ENCODE measurements around the gene HMX2. TPM values are rescaled to one million over a fixed set of nuclear protein-coding genes. Genes with fewer than 3 reads are reported as not detected.

Gene HMX2
- polyA plus RNA-seq, 1 donor from 2014 or later, result not detected

DNA sequence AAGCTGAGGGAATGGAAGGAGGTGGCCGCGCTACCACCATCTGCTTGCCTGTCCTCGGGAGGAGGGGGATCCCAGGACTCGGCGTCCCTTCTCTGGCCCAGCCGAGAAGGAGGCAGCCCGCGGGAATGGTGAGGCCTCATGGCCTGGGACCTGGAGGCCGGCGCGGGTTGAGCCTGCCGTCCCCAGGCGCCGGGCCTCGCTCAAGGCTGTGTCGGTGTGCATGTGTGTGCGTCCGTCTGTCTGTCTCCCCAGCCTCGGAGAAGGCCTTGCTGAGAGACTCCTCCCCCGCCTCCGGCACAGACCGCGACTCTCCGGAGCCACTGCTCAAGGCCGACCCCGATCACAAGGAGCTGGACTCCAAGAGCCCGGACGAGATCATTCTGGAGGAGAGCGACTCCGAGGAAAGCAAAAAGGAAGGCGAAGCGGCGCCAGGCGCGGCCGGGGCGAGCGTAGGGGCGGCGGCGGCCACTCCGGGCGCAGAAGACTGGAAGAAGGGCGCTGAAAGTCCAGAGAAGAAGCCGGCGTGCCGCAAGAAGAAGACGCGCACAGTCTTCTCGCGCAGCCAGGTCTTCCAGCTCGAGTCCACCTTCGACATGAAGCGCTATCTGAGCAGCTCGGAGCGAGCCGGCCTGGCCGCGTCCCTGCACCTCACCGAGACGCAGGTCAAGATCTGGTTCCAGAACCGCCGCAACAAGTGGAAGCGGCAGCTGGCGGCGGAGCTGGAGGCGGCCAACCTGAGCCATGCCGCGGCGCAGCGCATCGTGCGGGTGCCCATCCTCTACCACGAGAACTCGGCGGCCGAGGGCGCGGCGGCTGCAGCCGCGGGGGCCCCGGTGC, 10.9 kb upstream of the HMX2 start:
- Histone ChIP-seq H3K27me3 (ENCODE audit: insufficient read depth, low read depth, low read length) (peaks cover 100% of the 10 kb centered on the region), H3K4me3 (ENCODE audit: low read length) (no peak overlapping the region), H3K27ac (ENCODE audit: low read length) (no peak overlapping the region), H3K9me3 (ENCODE audit: low read length) (no peaks in the 10 kb centered on the region), H3K4me2 (ENCODE audit: low read length) (no peak overlapping the region), H3K9me2 (ENCODE audit: insufficient read depth, low read length) (no peaks in the 10 kb centered on the region), H4K20me1 (ENCODE audit: insufficient read depth) (no peaks in the 10 kb centered on the region), H3F3A (ENCODE audit: insufficient read depth, low read length, poor library complexity, severe bottlenecking) (no peaks in the 10 kb centered on the region), H2AFZ (ENCODE audit: low read depth, low read length) (no peak overlapping the region), H3K9ac (ENCODE audit: low read length) (no peak overlapping the region), H3K36me3 (ENCODE audit: insufficient read depth, low read length) (no peaks in the 10 kb centered on the region), H3K79me2 (replicated peaks; ENCODE audit: insufficient read depth, low read length) (no peaks in the 10 kb centered on the region)
- TF ChIP-seq EZH2 (IDR thresholded peaks at IDR 0.05; ENCODE audit: borderline replicate concordance, insufficient read depth, low read length, poor library complexity, severe bottlenecking) (peak; percentile 97), RAD21 (conservative IDR thresholded peaks at IDR 0.05) (no peak)

DNA sequence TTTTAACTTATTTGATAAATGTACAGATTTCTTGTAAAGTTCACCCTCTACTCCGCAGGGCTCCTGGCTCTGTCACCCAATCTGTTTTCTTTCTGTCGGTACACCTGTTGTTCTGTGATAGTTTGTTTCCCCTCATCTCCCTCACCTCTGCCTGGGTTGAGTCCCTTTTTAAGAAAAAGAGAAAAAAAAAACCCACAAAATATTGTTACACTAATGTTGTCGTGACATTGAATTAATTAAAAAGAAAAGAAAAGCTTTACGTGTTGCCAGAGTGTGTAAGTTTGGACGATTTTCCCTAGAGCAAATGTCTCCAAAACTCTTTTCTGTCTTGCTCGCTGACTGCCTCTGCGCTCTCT, 8.8 kb upstream of the HMX2 start:
- Histone ChIP-seq H3F3A (ENCODE audit: insufficient read depth, low read length, poor library complexity, severe bottlenecking) (no peaks in the 10 kb centered on the region), H3K9me3 (ENCODE audit: low read length) (no peaks in the 10 kb centered on the region), H2AFZ (ENCODE audit: low read depth, low read length) (no peak overlapping the region), H3K79me2 (replicated peaks; ENCODE audit: insufficient read depth, low read length) (no peaks in the 10 kb centered on the region), H4K20me1 (ENCODE audit: insufficient read depth) (no peaks in the 10 kb centered on the region), H3K9me2 (ENCODE audit: insufficient read depth, low read length) (no peaks in the 10 kb centered on the region), H3K9ac (ENCODE audit: low read length) (no peak overlapping the region), H3K27ac (ENCODE audit: low read length) (no peak overlapping the region), H3K36me3 (ENCODE audit: insufficient read depth, low read length) (no peaks in the 10 kb centered on the region), H3K4me2 (ENCODE audit: low read length) (no peak overlapping the region), H3K27me3 (ENCODE audit: insufficient read depth, low read depth, low read length) (peaks cover 100% of the 10 kb centered on the region), H3K4me3 (ENCODE audit: low read length) (no peak overlapping the region)
- TF ChIP-seq RAD21 (conservative IDR thresholded peaks at IDR 0.05) (no peak), SMC3 (conservative IDR thresholded peaks at IDR 0.05; ENCODE audit: poor library complexity) (no peak)

- Histone ChIP-seq H3K9me3 (ENCODE audit: low read length) (no peaks in the 10 kb centered on the region), H3K4me3 (ENCODE audit: low read length) (no peak overlapping the region), H3K4me2 (ENCODE audit: low read length) (no peak overlapping the region), H3K27ac (ENCODE audit: low read length) (no peak overlapping the region), H3K9me2 (ENCODE audit: insufficient read depth, low read length) (no peaks in the 10 kb centered on the region), H3F3A (ENCODE audit: insufficient read depth, low read length, poor library complexity, severe bottlenecking) (no peaks in the 10 kb centered on the region), H4K20me1 (ENCODE audit: insufficient read depth) (no peaks in the 10 kb centered on the region), H3K36me3 (ENCODE audit: insufficient read depth, low read length) (no peaks in the 10 kb centered on the region), H3K9ac (ENCODE audit: low read length) (no peak overlapping the region), H2AFZ (ENCODE audit: low read depth, low read length) (no peak overlapping the region), H3K79me2 (replicated peaks; ENCODE audit: insufficient read depth, low read length) (no peaks in the 10 kb centered on the region), H3K27me3 (ENCODE audit: insufficient read depth, low read depth, low read length) (peaks cover 100% of the 10 kb centered on the region)
- TF ChIP-seq SMC3 (conservative IDR thresholded peaks at IDR 0.05; ENCODE audit: poor library complexity) (no peak), EZH2 (IDR thresholded peaks at IDR 0.05; ENCODE audit: borderline replicate concordance, insufficient read depth, low read length, poor library complexity, severe bottlenecking) (peak; percentile 97), EP300 (conservative IDR thresholded peaks at IDR 0.05; ENCODE audit: poor library complexity, severe bottlenecking) (no peak), RAD21 (conservative IDR thresholded peaks at IDR 0.05) (no peak), TAF1 (IDR thresholded peaks at IDR 0.05; ENCODE audit: low read depth) (no peak), POLR2AphosphoS5 (IDR thresholded peaks at IDR 0.05) (peak; percentile 9), MXI1 (conservative IDR thresholded peaks at IDR 0.05; ENCODE audit: poor library complexity, severe bottlenecking) (no peak)
- TF ChIP-seq, protein P1, sequence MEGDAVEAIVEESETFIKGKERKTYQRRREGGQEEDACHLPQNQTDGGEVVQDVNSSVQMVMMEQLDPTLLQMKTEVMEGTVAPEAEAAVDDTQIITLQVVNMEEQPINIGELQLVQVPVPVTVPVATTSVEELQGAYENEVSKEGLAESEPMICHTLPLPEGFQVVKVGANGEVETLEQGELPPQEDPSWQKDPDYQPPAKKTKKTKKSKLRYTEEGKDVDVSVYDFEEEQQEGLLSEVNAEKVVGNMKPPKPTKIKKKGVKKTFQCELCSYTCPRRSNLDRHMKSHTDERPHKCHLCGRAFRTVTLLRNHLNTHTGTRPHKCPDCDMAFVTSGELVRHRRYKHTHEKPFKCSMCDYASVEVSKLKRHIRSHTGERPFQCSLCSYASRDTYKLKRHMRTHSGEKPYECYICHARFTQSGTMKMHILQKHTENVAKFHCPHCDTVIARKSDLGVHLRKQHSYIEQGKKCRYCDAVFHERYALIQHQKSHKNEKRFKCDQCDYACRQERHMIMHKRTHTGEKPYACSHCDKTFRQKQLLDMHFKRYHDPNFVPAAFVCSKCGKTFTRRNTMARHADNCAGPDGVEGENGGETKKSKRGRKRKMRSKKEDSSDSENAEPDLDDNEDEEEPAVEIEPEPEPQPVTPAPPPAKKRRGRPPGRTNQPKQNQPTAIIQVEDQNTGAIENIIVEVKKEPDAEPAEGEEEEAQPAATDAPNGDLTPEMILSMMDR (IDR thresholded peaks at IDR 0.05; ENCODE audit: poor library complexity, severe bottlenecking), result no peak
- TF ChIP-seq, protein P2, sequence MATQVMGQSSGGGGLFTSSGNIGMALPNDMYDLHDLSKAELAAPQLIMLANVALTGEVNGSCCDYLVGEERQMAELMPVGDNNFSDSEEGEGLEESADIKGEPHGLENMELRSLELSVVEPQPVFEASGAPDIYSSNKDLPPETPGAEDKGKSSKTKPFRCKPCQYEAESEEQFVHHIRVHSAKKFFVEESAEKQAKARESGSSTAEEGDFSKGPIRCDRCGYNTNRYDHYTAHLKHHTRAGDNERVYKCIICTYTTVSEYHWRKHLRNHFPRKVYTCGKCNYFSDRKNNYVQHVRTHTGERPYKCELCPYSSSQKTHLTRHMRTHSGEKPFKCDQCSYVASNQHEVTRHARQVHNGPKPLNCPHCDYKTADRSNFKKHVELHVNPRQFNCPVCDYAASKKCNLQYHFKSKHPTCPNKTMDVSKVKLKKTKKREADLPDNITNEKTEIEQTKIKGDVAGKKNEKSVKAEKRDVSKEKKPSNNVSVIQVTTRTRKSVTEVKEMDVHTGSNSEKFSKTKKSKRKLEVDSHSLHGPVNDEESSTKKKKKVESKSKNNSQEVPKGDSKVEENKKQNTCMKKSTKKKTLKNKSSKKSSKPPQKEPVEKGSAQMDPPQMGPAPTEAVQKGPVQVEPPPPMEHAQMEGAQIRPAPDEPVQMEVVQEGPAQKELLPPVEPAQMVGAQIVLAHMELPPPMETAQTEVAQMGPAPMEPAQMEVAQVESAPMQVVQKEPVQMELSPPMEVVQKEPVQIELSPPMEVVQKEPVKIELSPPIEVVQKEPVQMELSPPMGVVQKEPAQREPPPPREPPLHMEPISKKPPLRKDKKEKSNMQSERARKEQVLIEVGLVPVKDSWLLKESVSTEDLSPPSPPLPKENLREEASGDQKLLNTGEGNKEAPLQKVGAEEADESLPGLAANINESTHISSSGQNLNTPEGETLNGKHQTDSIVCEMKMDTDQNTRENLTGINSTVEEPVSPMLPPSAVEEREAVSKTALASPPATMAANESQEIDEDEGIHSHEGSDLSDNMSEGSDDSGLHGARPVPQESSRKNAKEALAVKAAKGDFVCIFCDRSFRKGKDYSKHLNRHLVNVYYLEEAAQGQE (IDR thresholded peaks at IDR 0.05; ENCODE audit: borderline replicate concordance), result no peak
Observed at GRCh38 chr10:123139521-123140163, 8.3 kb upstream of the HMX2 start.

Measured in neural cell (in vitro differentiated cells).